ENCODE results near the gene CDH11.

The CDH11 gene

GRCh38 chr16:64981568-64982281, 140.1 kb downstream of the CDH11 start:
- FAIRE-seq (no peak), DNase-seq (ENCODE audit: insufficient read length, low spot score) (no peak)
- TF ChIP-seq POLR2A (IDR thresholded peaks at IDR 0.05; ENCODE audit: low read depth, low read length): no peak
- no peak for TF ChIP-seq POU2F2 (IDR thresholded peaks at IDR 0.05; ENCODE audit: low read depth, low read length)
- no peak for TF ChIP-seq PAX5 (IDR thresholded peaks at IDR 0.05; ENCODE audit: insufficient read depth, low read length, severe bottlenecking)
- no peak for TF ChIP-seq POLR2AphosphoS5 (IDR thresholded peaks at IDR 0.05; ENCODE audit: low read depth, low read length)
- no peak for TF ChIP-seq SPI1 (IDR thresholded peaks at IDR 0.05; ENCODE audit: low read depth, low read length)
- TF ChIP-seq TAF1 (IDR thresholded peaks at IDR 0.05; ENCODE audit: low read depth, low read length): no peak

- FAIRE-seq (no peak), DNase-seq (ENCODE audit: insufficient read length, low spot score) (no peak)
- TF ChIP-seq POLR2AphosphoS5 (IDR thresholded peaks at IDR 0.05; ENCODE audit: low read depth, low read length) (no peak), SPI1 (IDR thresholded peaks at IDR 0.05; ENCODE audit: low read depth, low read length) (no peak), POU2F2 (IDR thresholded peaks at IDR 0.05; ENCODE audit: low read depth, low read length) (no peak), POLR2A (IDR thresholded peaks at IDR 0.05; ENCODE audit: low read depth, low read length) (no peak), TAF1 (IDR thresholded peaks at IDR 0.05; ENCODE audit: low read depth, low read length) (no peak), PAX5 (IDR thresholded peaks at IDR 0.05; ENCODE audit: insufficient read depth, low read length, severe bottlenecking) (no peak)
These were observed 144.5 kb downstream of the CDH11 start for GRCh38 chr16:64977206-64977920.

GRCh38 chr16:64975821-64976220, 146.0 kb downstream of the CDH11 start:
- no peak for DNase-seq (ENCODE audit: insufficient read length, low spot score)
- no peak for FAIRE-seq
- TF ChIP-seq POLR2AphosphoS5 (IDR thresholded peaks at IDR 0.05; ENCODE audit: low read depth, low read length) (no peak), POU2F2 (IDR thresholded peaks at IDR 0.05; ENCODE audit: low read depth, low read length) (no peak), PAX5 (IDR thresholded peaks at IDR 0.05; ENCODE audit: insufficient read depth, low read length, severe bottlenecking) (no peak), POLR2A (IDR thresholded peaks at IDR 0.05; ENCODE audit: low read depth, low read length) (no peak), TAF1 (IDR thresholded peaks at IDR 0.05; ENCODE audit: low read depth, low read length) (no peak), SPI1 (IDR thresholded peaks at IDR 0.05; ENCODE audit: low read depth, low read length) (no peak)

- FAIRE-seq: no peak
These were observed 147.5 kb downstream of the CDH11 start for GRCh38 chr16:64974381-64974780.

GRCh38 chr16:64973171-64973570, 148.7 kb downstream of the CDH11 start:
- no peak for TF ChIP-seq PAX5 (IDR thresholded peaks at IDR 0.05; ENCODE audit: insufficient read depth, low read length, severe bottlenecking)
- TF ChIP-seq TAF1 (IDR thresholded peaks at IDR 0.05; ENCODE audit: low read depth, low read length): no peak
- TF ChIP-seq POU2F2 (IDR thresholded peaks at IDR 0.05; ENCODE audit: low read depth, low read length): no peak
- no peak for DNase-seq (ENCODE audit: insufficient read length, low spot score)
- no peak for FAIRE-seq

More at GRCh38 chr16:64974381-64974780, 147.5 kb downstream of the CDH11 start:
- TF ChIP-seq PAX5 (IDR thresholded peaks at IDR 0.05; ENCODE audit: insufficient read depth, low read length, severe bottlenecking) (no peak), POLR2A (IDR thresholded peaks at IDR 0.05; ENCODE audit: low read depth, low read length) (no peak), POU2F2 (IDR thresholded peaks at IDR 0.05; ENCODE audit: low read depth, low read length) (no peak), POLR2AphosphoS5 (IDR thresholded peaks at IDR 0.05; ENCODE audit: low read depth, low read length) (no peak), TAF1 (IDR thresholded peaks at IDR 0.05; ENCODE audit: low read depth, low read length) (no peak), SPI1 (IDR thresholded peaks at IDR 0.05; ENCODE audit: low read depth, low read length) (no peak)
- DNase-seq (ENCODE audit: insufficient read length, low spot score): no peak

- DNase-seq (ENCODE audit: insufficient read length, low spot score): no peak
- TF ChIP-seq TAF1 (IDR thresholded peaks at IDR 0.05; ENCODE audit: low read depth, low read length): no peak
- no peak for TF ChIP-seq POLR2AphosphoS5 (IDR thresholded peaks at IDR 0.05; ENCODE audit: low read depth, low read length)
- no peak for TF ChIP-seq SPI1 (IDR thresholded peaks at IDR 0.05; ENCODE audit: low read depth, low read length)
- no peak for FAIRE-seq
These were observed 150.7 kb downstream of the CDH11 start for GRCh38 chr16:64971171-64971570.

- TF ChIP-seq PAX5 (IDR thresholded peaks at IDR 0.05; ENCODE audit: insufficient read depth, low read length, severe bottlenecking) (no peak), POLR2AphosphoS5 (IDR thresholded peaks at IDR 0.05; ENCODE audit: low read depth, low read length) (no peak), POLR2A (IDR thresholded peaks at IDR 0.05; ENCODE audit: low read depth, low read length) (no peak), SPI1 (IDR thresholded peaks at IDR 0.05; ENCODE audit: low read depth, low read length) (no peak), POU2F2 (IDR thresholded peaks at IDR 0.05; ENCODE audit: low read depth, low read length) (no peak), TAF1 (IDR thresholded peaks at IDR 0.05; ENCODE audit: low read depth, low read length) (no peak)
- no peak for FAIRE-seq
- DNase-seq (ENCODE audit: insufficient read length, low spot score): no peak
These were observed 152.6 kb downstream of the CDH11 start for GRCh38 chr16:64969221-64969620.

- DNase-seq (ENCODE audit: insufficient read length, low spot score): no peak
- TF ChIP-seq SPI1 (IDR thresholded peaks at IDR 0.05; ENCODE audit: low read depth, low read length): no peak
- no peak for TF ChIP-seq POLR2A (IDR thresholded peaks at IDR 0.05; ENCODE audit: low read depth, low read length)
- no peak for TF ChIP-seq POU2F2 (IDR thresholded peaks at IDR 0.05; ENCODE audit: low read depth, low read length)
- no peak for TF ChIP-seq POLR2AphosphoS5 (IDR thresholded peaks at IDR 0.05; ENCODE audit: low read depth, low read length)
- no peak for TF ChIP-seq PAX5 (IDR thresholded peaks at IDR 0.05; ENCODE audit: insufficient read depth, low read length, severe bottlenecking)
- TF ChIP-seq TAF1 (IDR thresholded peaks at IDR 0.05; ENCODE audit: low read depth, low read length): no peak
- no peak for FAIRE-seq
These were observed 153.3 kb downstream of the CDH11 start for GRCh38 chr16:64968539-64968938.

- TF ChIP-seq TAF1 (IDR thresholded peaks at IDR 0.05; ENCODE audit: low read depth, low read length): no peak
- no peak for TF ChIP-seq POLR2A (IDR thresholded peaks at IDR 0.05; ENCODE audit: low read depth, low read length)
- TF ChIP-seq SPI1 (IDR thresholded peaks at IDR 0.05; ENCODE audit: low read depth, low read length): no peak
- TF ChIP-seq PAX5 (IDR thresholded peaks at IDR 0.05; ENCODE audit: insufficient read depth, low read length, severe bottlenecking): no peak
- no peak for TF ChIP-seq POU2F2 (IDR thresholded peaks at IDR 0.05; ENCODE audit: low read depth, low read length)
- TF ChIP-seq POLR2AphosphoS5 (IDR thresholded peaks at IDR 0.05; ENCODE audit: low read depth, low read length): no peak
- no peak for DNase-seq (ENCODE audit: insufficient read length, low spot score)
- no peak for FAIRE-seq
These were observed 157.7 kb downstream of the CDH11 start for GRCh38 chr16:64964126-64964540.
